Measurements from ENCODE around the gene PCSK6.

The PCSK6 gene

GRCh38 chr15:101353240-101353639 is 136.3 kb downstream of the PCSK6 start:
- TF ChIP-seq CTCF (IDR thresholded peaks at IDR 0.05) = no peak

- no peak for TF ChIP-seq CTCF (IDR thresholded peaks at IDR 0.05)
These were observed 137.8 kb downstream of the PCSK6 start for GRCh38 chr15:101351736-101352135.

GRCh38 chr15:101349047-101349951 is 140.2 kb downstream of the PCSK6 start:
- TF ChIP-seq CTCF (IDR thresholded peaks at IDR 0.05) = no peak

GRCh38 chr15:101348643-101349042 is 140.9 kb downstream of the PCSK6 start:
- no peak for TF ChIP-seq CTCF (IDR thresholded peaks at IDR 0.05)

- no peak for TF ChIP-seq CTCF (IDR thresholded peaks at IDR 0.05)
These were observed 141.5 kb downstream of the PCSK6 start for GRCh38 chr15:101348015-101348414.

GRCh38 chr15:101347454-101347853 is 142.1 kb downstream of the PCSK6 start:
- TF ChIP-seq CTCF (IDR thresholded peaks at IDR 0.05) = no peak

- TF ChIP-seq CTCF (IDR thresholded peaks at IDR 0.05) = no peak
These were observed 142.6 kb downstream of the PCSK6 start for GRCh38 chr15:101346928-101347327.

Data from LNCAP (cell line).